Uterus (tissue), 2 donors: ENCODE data around the gene FAM78A.

ENCODE experiments used
- CTCF ChIP-seq, 4 experiments: fragments of 200-600 bp in 2 of 4; fragments of 450-650 bp in 2 of 4; sonication (generic) in 2 of 4; IDR thresholded peaks; one replicate each; pipeline ENCODE4 v1.5.1; 2016 to 2019; ENCODE audit warnings: antibody characterized with exemption in 4 of 4, mild to moderate bottlenecking in 2 of 4, moderate library complexity in 1 of 4
- POLR2A ChIP-seq, 2 donors: fragments of 450-650 bp; IDR thresholded peaks; one replicate each; pipeline ENCODE4 v1.6.1; 2016; ENCODE audit warnings: antibody characterized with exemption in 2 of 2, mild to moderate bottlenecking in 1 of 2, moderate library complexity in 1 of 2

GRCh38 chr9:131299346-131299960, 23.1 kb upstream of the FAM78A start:
- TF ChIP-seq CTCF (IDR thresholded peaks at IDR 0.05) (no peak), POLR2A (IDR thresholded peaks at IDR 0.05) (no peak)
